GM19240 (cell line): ENCODE measurements around the gene P3R3URF.
"Not testable (repeated sequence)": the region's sequence is repeated elsewhere in the genome, so short reads cannot be mapped to it uniquely, and the experiment has no call there.

Source experiments
- DNase-seq: peaks from one replicate; pipeline ENCODE4 v3.0.0; 2011; ENCODE audit warnings: low spot score; ENCODE audit not compliant: insufficient read length

Gene P3R3URF

DNA sequence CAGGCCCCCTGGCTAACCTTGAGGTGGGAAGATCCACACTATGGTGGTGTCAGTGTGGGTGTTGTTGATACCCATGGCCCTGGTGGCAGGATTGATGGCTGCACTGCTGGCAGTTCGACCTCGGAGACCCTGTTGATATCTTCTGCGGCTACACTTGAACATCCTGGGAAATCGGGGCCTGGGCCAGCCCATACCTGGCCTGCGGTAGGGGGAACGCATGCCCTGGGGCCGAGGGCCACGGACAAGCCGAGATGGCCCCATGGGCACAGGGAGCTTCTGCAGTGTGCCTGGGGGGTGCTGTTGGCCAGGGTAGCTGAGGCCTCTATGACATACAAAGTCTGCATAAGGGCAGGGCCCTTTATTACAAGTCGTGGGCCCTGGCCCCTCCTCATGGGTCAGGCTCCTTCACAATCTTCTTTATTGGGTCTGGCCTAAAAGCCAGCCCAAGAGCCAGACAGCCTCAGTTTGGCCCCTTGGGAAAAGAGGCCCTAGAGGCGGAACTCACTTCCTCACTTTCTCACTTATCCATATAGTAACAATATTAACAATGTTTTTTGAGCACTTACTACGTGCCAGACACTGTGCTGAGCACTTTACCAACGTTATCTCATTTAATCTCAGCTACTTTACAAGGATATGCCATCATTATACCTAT lies at the start of gene P3R3URF:
P3R3URF (minus strand) TSS at position 278 of the 655 bp plus-strand sequence; CDS start at position 261, 17 bp downstream.
- no peak for DNase-seq

DNA sequence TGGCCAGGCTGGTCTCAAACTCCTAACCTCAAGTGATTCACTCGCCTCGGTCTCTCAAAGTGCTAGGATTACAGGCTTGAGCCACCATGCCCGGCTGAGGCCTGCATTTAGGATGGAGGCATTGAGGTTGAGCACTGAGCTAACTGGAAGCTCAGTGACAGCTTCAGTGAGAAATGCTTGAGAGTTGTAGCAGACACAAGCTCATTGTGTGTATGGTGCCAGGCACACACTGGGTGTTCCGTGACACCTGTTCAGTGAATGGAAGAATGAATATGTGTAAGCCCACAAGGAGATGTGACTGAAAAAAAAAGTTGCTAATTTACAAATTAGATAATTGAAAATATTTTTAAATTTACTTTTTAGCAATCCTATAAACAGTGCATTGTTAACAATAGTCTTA lies 48.7 kb upstream of the P3R3URF start:
- DNase-seq: no peak

- no peak for DNase-seq
These were observed 47.2 kb upstream of the P3R3URF start for GRCh38 chr1:46223472-46223943.

GRCh38 chr1:46223055-46223454 lies 46.8 kb upstream of the P3R3URF start:
- DNase-seq: not testable (repeated sequence)

DNA sequence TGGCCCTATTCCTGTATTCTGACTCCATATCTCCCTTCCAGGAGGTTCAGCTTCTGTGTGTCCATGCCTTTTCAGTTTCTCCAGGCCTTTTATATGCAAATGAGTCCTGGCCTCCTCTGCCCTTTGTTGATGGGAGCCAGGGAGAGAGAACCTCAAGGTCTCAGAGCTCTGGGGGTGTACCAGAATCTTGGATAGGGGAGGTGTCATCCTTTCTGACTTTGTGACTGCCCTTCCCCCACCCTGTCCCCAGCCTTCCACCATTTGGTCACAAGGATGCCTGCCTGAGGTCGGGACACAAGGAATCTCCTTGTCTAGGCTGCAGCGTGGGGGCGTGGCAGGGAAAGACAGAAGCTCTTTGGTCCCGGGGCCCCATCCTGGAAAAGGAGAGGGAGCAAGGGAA lies 45.5 kb upstream of the P3R3URF start:
- no peak for DNase-seq

DNA sequence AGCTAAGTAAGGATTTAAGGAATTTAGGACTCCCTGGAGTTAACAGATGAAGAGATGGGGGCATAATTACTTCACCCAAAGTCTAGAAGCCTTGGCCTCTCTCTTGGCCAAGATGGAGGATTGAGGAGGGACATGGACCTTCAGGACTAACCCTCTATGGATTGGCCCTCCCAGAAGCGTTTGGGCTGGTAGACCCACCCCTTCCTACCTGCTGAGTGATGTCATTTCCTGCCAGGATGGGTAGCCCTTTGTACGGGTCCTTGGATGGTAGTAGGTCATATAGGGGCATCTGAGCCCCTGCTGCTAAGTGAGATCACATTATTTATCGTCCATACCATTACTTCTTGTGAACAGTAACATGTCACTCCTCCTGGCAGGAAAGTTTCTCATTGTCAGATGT lies 44.5 kb upstream of the P3R3URF start:
- no peak for DNase-seq

- no peak for DNase-seq
These were observed 43.5 kb upstream of the P3R3URF start for GRCh38 chr1:46219551-46220520.

GRCh38 chr1:46218443-46218842 lies 42.2 kb upstream of the P3R3URF start:
- DNase-seq: no peak

DNA sequence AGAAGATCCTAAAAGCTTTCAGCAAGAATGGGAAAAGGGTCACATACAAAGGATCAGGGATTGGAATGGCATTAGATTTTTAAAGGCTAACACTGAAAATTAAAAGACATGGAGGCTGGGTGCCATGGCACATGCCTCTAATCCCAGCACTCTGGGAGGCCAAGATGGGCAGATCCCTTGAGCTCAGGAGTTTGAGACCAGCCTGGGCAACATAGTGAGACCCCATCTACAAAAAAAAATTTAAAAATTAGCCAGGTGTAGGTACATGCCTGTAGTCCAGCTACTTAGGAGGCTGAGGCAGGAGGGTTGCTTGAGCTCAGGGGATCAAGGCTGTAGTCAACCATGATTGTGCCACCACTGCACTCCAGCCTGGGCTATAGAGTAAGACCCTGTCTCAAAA lies 39.2 kb upstream of the P3R3URF start:
- no peak for DNase-seq

- DNase-seq: no peak
These were observed 34.8 kb upstream of the P3R3URF start for GRCh38 chr1:46211051-46211450.

- DNase-seq: no peak
These were observed 34.3 kb upstream of the P3R3URF start for GRCh38 chr1:46210561-46210960.

DNA sequence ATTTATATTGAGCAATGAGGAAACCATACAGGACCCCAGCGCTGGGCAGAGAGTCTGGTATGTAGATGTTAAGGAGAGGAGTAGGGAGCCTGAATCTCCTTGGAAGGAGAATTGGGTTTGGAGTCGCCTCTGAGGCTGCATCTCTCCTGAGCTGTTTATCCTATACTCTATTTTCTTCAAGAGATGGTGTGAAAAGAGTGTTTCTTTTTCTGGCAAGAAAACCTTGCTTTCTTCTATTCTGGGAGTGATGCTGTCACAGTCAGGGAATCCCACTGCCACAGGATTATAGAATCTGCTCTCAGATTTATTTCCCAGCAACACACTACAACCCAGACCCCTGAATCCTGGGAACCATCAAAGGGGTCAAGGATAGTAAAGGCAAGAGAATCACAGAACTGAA lies 30.1 kb upstream of the P3R3URF start:
- DNase-seq: no peak

- DNase-seq: no peak
These were observed 29.5 kb upstream of the P3R3URF start for GRCh38 chr1:46205791-46206190.

- DNase-seq: no peak
These were observed 28.9 kb upstream of the P3R3URF start for GRCh38 chr1:46205141-46205540.

DNA sequence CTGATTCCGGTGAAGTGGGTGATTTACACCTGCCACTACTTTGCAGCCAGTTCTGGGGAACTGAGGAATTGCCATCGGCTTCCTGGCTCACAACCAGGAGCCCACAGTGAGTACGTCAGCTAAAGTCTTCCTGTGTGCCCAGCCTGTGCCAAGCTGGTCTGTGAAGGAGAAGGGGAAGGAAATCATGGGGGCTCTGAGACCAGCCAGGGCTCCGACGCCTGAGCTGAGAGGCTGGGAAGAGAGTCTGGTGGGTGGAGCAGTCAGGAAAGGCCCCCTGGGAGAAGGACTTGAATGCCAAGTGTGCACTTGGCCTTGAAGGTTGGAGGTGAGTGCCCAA lies 28.1 kb upstream of the P3R3URF start:
- DNase-seq: no peak

- DNase-seq: no peak
These were observed 27.6 kb upstream of the P3R3URF start for GRCh38 chr1:46203738-46204405.

DNA sequence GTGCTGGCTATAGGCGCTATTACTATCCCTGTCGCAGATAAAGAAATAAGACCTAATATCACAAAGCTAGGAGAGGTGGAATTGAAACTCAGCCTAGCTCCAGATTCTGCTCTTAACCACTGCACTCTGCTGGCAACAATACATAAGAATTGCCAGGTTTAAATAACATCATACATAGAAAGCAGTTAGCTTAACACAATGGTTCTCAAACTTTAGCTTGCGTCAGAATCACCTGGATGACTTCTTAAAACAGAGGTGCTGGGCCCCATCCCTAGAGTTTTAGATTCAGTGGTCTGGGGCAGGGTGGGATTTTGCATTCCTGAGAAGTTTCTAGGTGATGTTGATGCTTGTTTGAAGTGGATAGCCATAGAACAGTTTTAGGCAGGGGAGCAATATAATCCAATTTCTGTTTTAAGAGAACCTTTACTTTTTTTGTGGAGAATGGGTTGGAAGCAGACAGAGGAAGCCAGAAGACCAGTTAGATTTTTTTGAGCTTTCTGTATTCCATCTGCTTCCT lies 23.0 kb upstream of the P3R3URF start:
- DNase-seq: no peak

GRCh38 chr1:46197964-46198811 lies 21.9 kb upstream of the P3R3URF start, which contains the start of gene POMGNT1:
Gene POMGNT1, minus strand, starts transcription at chr1:46198434. Its CDS starts 613 bp downstream, at chr1:46197821.
- DNase-seq: peak; percentile 95

DNA sequence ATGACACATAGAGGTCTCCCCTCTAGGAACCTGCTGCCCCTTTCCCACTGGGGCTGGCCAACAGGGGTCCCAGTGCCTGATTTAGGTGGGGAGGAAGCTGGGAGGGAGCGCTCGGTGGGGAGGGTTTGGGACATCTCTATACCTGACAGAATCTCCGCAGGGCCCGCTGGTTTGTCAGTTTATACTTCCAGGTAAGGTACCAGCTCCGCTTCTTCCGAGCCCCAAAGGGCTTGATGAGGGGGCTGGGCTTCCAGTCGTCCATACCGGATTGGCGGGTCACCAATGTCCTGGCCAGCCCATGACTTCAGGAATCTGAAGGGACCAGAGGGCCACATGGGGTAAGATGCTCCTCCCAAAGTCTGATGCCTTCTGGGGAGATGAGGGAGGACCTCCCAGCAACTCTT lies 21.3 kb upstream of the P3R3URF start:
- no peak for DNase-seq

DNA sequence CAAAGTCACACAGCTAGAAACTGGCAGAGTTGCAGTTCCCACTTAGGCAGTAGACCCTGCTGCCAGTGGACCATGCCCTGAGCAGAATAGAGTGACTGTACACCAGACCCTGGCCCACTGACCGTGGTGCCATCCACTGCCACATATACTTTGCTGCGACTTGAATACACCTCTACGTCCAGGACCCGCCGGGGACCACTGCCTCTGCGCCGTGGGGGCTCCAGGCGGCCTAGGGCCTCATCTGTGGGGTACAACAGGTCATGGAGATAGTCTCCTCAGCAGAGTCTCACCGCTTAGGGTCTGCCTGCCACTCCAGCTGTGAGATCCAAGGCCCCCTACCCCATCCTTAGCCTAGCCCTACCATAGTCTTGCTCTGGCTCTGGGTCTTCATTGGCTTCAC lies 20.3 kb upstream of the P3R3URF start:
- DNase-seq: no peak
